WERI-Rb-1 (cell line): ENCODE measurements around the gene UBAC1.
A peak's percentile ranks its signal among the peaks of the same experiment; 100 is the strongest.

Experiments used
- DNase-seq: peaks from one replicate; pipeline ENCODE4 v3.0.0-alpha.2; 2020
- H3K27ac ChIP-seq: fragments of 250-450 bp; sonication (Bioruptor Pico); 2 replicates; pipeline ENCODE4 v1.5.1; 2020; ENCODE audit warnings: mild to moderate bottlenecking, moderate library complexity
- H3K27me3 ChIP-seq: fragments of 250-450 bp; sonication (Bioruptor Pico); 2 replicates; pipeline ENCODE4 v1.5.1; 2021; ENCODE audit warnings: mild to moderate bottlenecking, low read depth, moderate library complexity; ENCODE audit not compliant: insufficient read depth, severe bottlenecking
- H3K36me3 ChIP-seq: fragments of 250-450 bp; sonication (Bioruptor Pico); 2 replicates; pipeline ENCODE4 v1.5.1; 2020; ENCODE audit warnings: mild to moderate bottlenecking, moderate library complexity
- H3K4me3 ChIP-seq: 2 replicates; pipeline ENCODE4 v1.5.1; 2011; ENCODE audit warnings: low read depth, mild to moderate bottlenecking, control low read depth, low read length
- H3K9me3 ChIP-seq: fragments of 250-450 bp; sonication (Bioruptor Pico); 2 replicates; pipeline ENCODE4 v1.5.1; 2021; ENCODE audit warnings: mild to moderate bottlenecking, moderate library complexity; ENCODE audit not compliant: severe bottlenecking
- TF ChIP-seq, protein P1 (sequence below): IDR thresholded peaks from 2 replicates; pipeline ENCODE4 v1.5.1; 2011; ENCODE audit warnings: low read depth, mild to moderate bottlenecking, control low read depth, inconsistent platforms, low read length

UBAC1 gene

DNA sequence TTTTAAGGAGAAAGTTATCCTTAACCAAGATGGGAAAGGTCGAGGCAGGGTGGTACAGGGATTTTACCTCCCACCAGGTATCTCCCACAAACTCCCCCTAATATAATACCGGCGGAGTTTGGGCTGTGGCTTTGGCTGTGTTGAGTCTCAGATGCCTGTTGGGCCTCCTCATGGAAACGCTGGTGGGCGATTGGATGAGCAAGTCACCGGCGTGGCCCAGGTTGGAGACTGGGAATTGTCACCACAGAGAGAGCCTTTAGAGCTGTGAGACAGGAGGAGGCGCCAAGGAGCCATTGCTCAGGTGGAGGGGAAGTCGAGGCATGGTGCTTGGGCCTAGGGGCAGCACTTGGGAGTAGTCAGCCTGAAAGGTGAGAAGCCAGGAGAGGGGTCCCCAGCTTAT lies 50.4 kb downstream of the UBAC1 start:
- Histone ChIP-seq H3K36me3 (peaks cover 67% of the 10 kb centered on the region), H3K27ac (no peak overlapping the region), H3K4me3 (no peak overlapping the region), H3K9me3 (peaks cover 25% of the 10 kb centered on the region), H3K27me3 (no peaks in the 10 kb centered on the region)
- no peak for DNase-seq
- TF ChIP-seq, protein P1, sequence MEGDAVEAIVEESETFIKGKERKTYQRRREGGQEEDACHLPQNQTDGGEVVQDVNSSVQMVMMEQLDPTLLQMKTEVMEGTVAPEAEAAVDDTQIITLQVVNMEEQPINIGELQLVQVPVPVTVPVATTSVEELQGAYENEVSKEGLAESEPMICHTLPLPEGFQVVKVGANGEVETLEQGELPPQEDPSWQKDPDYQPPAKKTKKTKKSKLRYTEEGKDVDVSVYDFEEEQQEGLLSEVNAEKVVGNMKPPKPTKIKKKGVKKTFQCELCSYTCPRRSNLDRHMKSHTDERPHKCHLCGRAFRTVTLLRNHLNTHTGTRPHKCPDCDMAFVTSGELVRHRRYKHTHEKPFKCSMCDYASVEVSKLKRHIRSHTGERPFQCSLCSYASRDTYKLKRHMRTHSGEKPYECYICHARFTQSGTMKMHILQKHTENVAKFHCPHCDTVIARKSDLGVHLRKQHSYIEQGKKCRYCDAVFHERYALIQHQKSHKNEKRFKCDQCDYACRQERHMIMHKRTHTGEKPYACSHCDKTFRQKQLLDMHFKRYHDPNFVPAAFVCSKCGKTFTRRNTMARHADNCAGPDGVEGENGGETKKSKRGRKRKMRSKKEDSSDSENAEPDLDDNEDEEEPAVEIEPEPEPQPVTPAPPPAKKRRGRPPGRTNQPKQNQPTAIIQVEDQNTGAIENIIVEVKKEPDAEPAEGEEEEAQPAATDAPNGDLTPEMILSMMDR, result 0 out of 2 replicates have a peak, but pooled peaks have one; percentile 16

DNA sequence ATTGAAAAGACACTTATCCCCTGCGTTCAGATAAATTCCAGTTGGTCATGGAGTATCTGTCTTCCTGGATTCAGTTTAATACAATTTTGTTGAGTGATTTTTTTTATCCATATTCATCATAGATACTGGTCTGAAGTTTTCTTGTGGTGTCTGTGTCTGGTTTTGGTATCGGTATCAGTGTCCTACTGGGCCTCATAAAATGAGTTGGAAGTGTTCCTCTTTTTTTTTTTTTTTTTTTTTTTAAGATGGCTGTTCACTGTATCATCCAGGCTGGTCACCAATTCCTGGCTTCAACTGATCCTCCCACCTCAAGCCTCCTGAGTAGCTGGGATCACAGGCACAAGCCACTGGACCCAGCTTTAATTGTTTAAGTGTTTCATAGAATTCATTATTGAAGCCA lies 51.0 kb downstream of the UBAC1 start:
- H3K4me3 ChIP-seq, result no peak overlapping the region
- DNase-seq, result no peak
- H3K27me3 ChIP-seq, result no peaks in the 10 kb centered on the region
- H3K27ac ChIP-seq, result no peak overlapping the region
- H3K36me3 ChIP-seq, result peaks cover 66% of the 10 kb centered on the region
- TF ChIP-seq, protein P1, result no peak
- H3K9me3 ChIP-seq, result peaks cover 19% of the 10 kb centered on the region

DNA sequence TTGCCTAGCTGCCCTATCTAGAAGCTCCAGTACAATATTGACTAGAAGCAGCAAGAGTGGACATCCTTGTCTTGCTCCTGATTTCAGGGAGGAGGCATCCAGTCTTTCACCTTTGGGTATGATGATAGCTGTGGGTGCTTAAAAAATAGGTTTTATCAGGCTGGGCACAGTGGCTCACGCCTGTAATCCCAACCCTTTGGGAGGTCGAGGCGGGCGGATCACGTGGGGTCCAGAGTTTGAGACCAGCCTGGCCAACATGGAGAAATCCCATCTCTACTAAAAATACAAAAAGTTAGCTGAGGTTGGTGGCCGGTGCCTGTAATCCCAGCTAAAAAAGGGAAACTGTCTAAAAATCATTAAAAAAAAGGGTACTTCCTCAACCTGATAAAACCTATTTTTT lies 51.8 kb downstream of the UBAC1 start:
- no peaks in the 10 kb centered on the region for H3K27me3 ChIP-seq
- no peak overlapping the region for H3K4me3 ChIP-seq
- no peak overlapping the region for H3K27ac ChIP-seq
- peaks cover 65% of the 10 kb centered on the region for H3K36me3 ChIP-seq
- TF ChIP-seq, protein P1, result no peak
- no peak for DNase-seq
- H3K9me3 ChIP-seq, result peaks cover 12% of the 10 kb centered on the region

DNA sequence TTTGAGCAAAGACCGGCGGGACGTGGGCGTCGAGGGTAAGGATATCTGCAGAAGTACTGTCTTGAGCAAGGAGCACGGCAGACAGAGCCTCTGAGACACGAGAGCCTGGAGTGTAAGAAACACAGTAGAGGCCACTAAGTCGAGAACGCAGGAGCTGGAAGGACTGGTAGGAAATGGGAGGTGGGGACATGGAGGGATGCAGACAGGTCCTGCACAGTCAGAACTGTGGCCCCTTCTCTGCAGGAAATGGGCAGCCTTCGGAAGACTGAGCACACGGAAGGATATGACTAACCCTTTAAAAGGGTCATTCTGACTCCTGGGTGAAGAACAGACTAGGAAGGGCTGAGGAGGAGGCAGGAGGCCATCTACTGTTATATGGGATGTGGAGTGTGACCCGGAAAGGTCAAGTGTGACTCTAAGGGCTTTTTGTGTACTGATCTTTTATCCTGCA lies 52.4 kb downstream of the UBAC1 start:
- H3K9me3 ChIP-seq, result peaks cover 7% of the 10 kb centered on the region
- DNase-seq, result no peak
- H3K36me3 ChIP-seq, result peaks cover 61% of the 10 kb centered on the region
- no peak overlapping the region for H3K27ac ChIP-seq
- H3K27me3 ChIP-seq, result no peaks in the 10 kb centered on the region
- H3K4me3 ChIP-seq, result peak overlapping the region; percentile 79
- TF ChIP-seq, protein P1, result no peak

DNA sequence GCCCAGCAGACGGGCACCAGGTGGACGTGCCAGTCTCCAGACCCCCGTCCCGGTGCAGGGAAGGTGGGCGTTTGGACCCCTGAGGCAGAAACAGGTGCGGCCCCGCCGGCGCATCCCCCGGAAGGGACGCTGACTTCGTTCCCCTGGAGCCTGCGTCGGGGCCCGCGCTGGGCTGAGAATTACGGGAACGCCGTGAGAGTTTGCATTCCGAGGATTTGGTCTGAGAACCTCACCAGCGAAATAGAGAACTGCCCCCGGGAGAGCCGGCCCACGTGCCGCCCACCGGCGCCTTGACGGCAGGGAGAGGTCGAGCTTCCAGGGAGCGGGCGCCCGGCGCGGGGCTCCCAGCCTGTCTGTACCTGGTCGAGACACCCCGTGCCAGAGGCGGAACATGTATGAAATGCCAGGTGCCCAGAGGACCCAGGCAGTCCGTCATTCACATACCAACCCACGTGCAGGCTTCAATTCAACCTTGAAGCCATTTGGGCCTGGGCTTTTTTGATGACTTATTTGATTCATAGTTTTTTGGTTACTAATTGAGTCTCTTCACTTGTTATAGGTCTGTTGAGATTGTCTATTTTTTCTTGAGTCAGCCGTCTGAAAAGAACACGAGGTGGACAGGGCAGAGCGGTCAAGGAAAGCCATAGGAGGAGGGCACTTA lies 53.0 kb downstream of the UBAC1 start:
- H3K36me3 ChIP-seq, result peaks cover 60% of the 10 kb centered on the region
- H3K27ac ChIP-seq, result peak overlapping the region; percentile 85
- TF ChIP-seq, protein P1, result no peak
- H3K4me3 ChIP-seq, result peak overlapping the region; percentile 79
- H3K9me3 ChIP-seq, result peaks cover 1% of the 10 kb centered on the region
- no peaks in the 10 kb centered on the region for H3K27me3 ChIP-seq
- DNase-seq, result no peak
